HepG2 (cell line): Measurements from ENCODE around the gene DAB2. TPM values are rescaled to one million over a fixed set of nuclear protein-coding genes. Genes with fewer than 3 reads are reported as not detected.

Experiments
- AHDC1 ChIP-seq: sonication (generic); formaldehyde crosslinking; IDR thresholded peaks from 2 replicates; pipeline ENCODE4 v1.5.1; 2020; ENCODE audit warnings: mild to moderate bottlenecking, missing genetic modification reagents, borderline replicate concordance
- ATAD3A ChIP-seq: sonication (generic); formaldehyde crosslinking; IDR thresholded peaks from 2 replicates; pipeline ENCODE4 v1.4.0; 2020; ENCODE audit warnings: missing genetic modification reagents
- EP300 ChIP-seq, 3 experiments: sonication (generic) in 1 of 3; formaldehyde crosslinking in 1 of 3; IDR thresholded peaks; 2 replicates each; pipeline versions ENCODE4 v1.5.1 to v1.6.1; 2011 to 2020; ENCODE audit warnings: low read depth in 2 of 3, low read length in 2 of 3, borderline replicate concordance in 1 of 3, improper control_type of control experiment in 1 of 3, mild to moderate bottlenecking in 1 of 3, missing genetic modification reagents in 1 of 3, moderate library complexity in 1 of 3
- HOXA3 ChIP-seq: sonication (generic); formaldehyde crosslinking; IDR thresholded peaks from 2 replicates; pipeline ENCODE4 v1.5.0; 2020; ENCODE audit warnings: missing genetic modification reagents
- PPARG ChIP-seq: conservative IDR thresholded peaks from 2 replicates; pipeline ENCODE4 v1.6.1; 2016; ENCODE audit warnings: missing biosample characterization, missing genetic modification reagents
- SIX4 ChIP-seq: sonication (generic); formaldehyde crosslinking; IDR thresholded peaks from 2 replicates; pipeline ENCODE4 v1.4.0; 2020; ENCODE audit warnings: missing genetic modification reagents
- THAP7 ChIP-seq: sonication (generic); formaldehyde crosslinking; IDR thresholded peaks from 2 replicates; pipeline ENCODE4 v1.8.1; 2023; ENCODE audit warnings: mild to moderate bottlenecking, missing genetic modification reagents
- TSC22D2 ChIP-seq: sonication (generic); formaldehyde crosslinking; IDR thresholded peaks from 2 replicates; pipeline ENCODE4 v1.5.1; 2020; ENCODE audit warnings: missing genetic modification reagents, mild to moderate bottlenecking, borderline replicate concordance
- ZNF501 ChIP-seq: sonication (generic); formaldehyde crosslinking; IDR thresholded peaks from 2 replicates; pipeline ENCODE4 v1.5.1; 2020; ENCODE audit warnings: mild to moderate bottlenecking, moderate library complexity, missing genetic modification reagents
- ZNF746 ChIP-seq: sonication (generic); formaldehyde crosslinking; IDR thresholded peaks from 2 replicates; pipeline ENCODE4 v1.8.0; 2022; ENCODE audit warnings: mild to moderate bottlenecking, missing genetic modification reagents
- polyA plus RNA-seq, 8 experiments: library from polyadenylated mRNA; depleted of rRNA in 3 of 8; stranded (reverse) in 7 of 8; unstranded in 1 of 8; fragments of >200 nt; fragmentation: Illumina TruSeq in 4 of 8; extraction: Trizol in 4 of 8; gene quantifications; 2 replicates each; pipeline versions ENCODE4 v1.2.1 to v1.2.3, GENCODE V29; 2011 to 2016; ENCODE audit warnings: low read depth in 4 of 8, missing spikeins in 1 of 8, mixed read lengths in 1 of 8; ENCODE audit not compliant: insufficient read depth in 1 of 8
- total RNA-seq, 5 experiments: library from RNA; depleted of rRNA; stranded (reverse); fragments of >200 nt; fragmentation: Illumina TruSeq; extraction: Trizol; gene quantifications; 2 replicates each; pipeline ENCODE4 v1.2.3, GENCODE V29; 2016; ENCODE audit warnings: low read depth in 1 of 5
- TF ChIP-seq, protein P1 (sequence below): sonication (generic); formaldehyde crosslinking; IDR thresholded peaks from 2 replicates; pipeline ENCODE4 v1.8.0; 2023; ENCODE audit warnings: mild to moderate bottlenecking, missing genetic modification reagents
- TF ChIP-seq, protein P2 (sequence below): sonication (generic); formaldehyde crosslinking; IDR thresholded peaks from 2 replicates; pipeline ENCODE4 v1.4.0; 2020; ENCODE audit warnings: missing genetic modification reagents
- TF ChIP-seq, protein P3 (sequence below): sonication (generic); formaldehyde crosslinking; IDR thresholded peaks from 2 replicates; pipeline ENCODE4 v1.8.1; 2023; ENCODE audit warnings: mild to moderate bottlenecking, missing genetic modification reagents

DAB2 gene
- total and polyA plus RNA-seq, 2 of the 13 experiments (the other 11 are each of a cell fraction or from before 2014, with no cell fraction given) = 6.4 to 6.5 TPM

- TF ChIP-seq THAP7 (CRISPR knock-in tag) (no peak), SIX4 (CRISPR knock-in tag) (0 out of 2 replicates have a peak, but pooled peaks have one; percentile 10), ZNF746 (CRISPR knock-in tag) (0 out of 2 replicates have a peak, but pooled peaks have one; percentile 26), AHDC1 (CRISPR knock-in tag) (0 out of 2 replicates have a peak, but pooled peaks have one; percentile 38), PPARG (CRISPR knock-in tag) (no peak), EP300 (IDR thresholded peaks at IDR 0.05; ENCODE audit: low read depth in 2 of 2, low read length in 2 of 2) (no peak), EP300 (CRISPR knock-in tag; IDR thresholded peaks at IDR 0.05; ENCODE audit: borderline replicate concordance) (peak; percentile 33; the same call in 1 of the 2 replicates), HOXA3 (CRISPR knock-in tag) (peak; percentile 52; the same call in 1 of the 2 replicates), ZNF501 (CRISPR knock-in tag) (peak; percentile 69), TSC22D2 (CRISPR knock-in tag) (0 out of 2 replicates have a peak, but pooled peaks have one; percentile 51), ATAD3A (CRISPR knock-in tag) (no peak)
- TF ChIP-seq, protein P1, sequence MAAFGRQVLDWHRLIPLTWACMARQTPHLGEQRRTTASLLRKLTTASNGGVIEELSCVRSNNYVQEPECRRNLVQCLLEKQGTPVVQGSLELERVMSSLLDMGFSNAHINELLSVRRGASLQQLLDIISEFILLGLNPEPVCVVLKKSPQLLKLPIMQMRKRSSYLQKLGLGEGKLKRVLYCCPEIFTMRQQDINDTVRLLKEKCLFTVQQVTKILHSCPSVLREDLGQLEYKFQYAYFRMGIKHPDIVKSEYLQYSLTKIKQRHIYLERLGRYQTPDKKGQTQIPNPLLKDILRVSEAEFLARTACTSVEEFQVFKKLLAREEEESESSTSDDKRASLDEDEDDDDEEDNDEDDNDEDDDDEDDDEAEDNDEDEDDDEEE = no peak
- TF ChIP-seq, protein P2, sequence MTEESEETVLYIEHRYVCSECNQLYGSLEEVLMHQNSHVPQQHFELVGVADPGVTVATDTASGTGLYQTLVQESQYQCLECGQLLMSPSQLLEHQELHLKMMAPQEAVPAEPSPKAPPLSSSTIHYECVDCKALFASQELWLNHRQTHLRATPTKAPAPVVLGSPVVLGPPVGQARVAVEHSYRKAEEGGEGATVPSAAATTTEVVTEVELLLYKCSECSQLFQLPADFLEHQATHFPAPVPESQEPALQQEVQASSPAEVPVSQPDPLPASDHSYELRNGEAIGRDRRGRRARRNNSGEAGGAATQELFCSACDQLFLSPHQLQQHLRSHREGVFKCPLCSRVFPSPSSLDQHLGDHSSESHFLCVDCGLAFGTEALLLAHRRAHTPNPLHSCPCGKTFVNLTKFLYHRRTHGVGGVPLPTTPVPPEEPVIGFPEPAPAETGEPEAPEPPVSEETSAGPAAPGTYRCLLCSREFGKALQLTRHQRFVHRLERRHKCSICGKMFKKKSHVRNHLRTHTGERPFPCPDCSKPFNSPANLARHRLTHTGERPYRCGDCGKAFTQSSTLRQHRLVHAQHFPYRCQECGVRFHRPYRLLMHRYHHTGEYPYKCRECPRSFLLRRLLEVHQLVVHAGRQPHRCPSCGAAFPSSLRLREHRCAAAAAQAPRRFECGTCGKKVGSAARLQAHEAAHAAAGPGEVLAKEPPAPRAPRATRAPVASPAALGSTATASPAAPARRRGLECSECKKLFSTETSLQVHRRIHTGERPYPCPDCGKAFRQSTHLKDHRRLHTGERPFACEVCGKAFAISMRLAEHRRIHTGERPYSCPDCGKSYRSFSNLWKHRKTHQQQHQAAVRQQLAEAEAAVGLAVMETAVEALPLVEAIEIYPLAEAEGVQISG (CRISPR knock-in tag) = peak; percentile 66; the same call in 1 of the 2 replicates
- TF ChIP-seq, protein P3, sequence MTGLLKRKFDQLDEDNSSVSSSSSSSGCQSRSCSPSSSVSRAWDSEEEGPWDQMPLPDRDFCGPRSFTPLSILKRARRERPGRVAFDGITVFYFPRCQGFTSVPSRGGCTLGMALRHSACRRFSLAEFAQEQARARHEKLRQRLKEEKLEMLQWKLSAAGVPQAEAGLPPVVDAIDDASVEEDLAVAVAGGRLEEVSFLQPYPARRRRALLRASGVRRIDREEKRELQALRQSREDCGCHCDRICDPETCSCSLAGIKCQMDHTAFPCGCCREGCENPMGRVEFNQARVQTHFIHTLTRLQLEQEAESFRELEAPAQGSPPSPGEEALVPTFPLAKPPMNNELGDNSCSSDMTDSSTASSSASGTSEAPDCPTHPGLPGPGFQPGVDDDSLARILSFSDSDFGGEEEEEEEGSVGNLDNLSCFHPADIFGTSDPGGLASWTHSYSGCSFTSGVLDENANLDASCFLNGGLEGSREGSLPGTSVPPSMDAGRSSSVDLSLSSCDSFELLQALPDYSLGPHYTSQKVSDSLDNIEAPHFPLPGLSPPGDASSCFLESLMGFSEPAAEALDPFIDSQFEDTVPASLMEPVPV (CRISPR knock-in tag) = 0 out of 2 replicates have a peak, but pooled peaks have one; percentile 48
These were observed at the start of gene DAB2 (continued) for GRCh38 chr5:39424736-39425637.
